Keratinocyte (primary cell): ENCODE measurements around the gene ZNF134. TPM values are rescaled to one million over a fixed set of nuclear protein-coding genes. Genes with fewer than 3 reads are reported as not detected.
A peak's percentile ranks its signal among the peaks of the same experiment; 100 is the strongest.

ENCODE experiments used
- DNase-seq: peaks from one replicate; pipeline ENCODE4 v3.0.0-alpha.2; 2011; ENCODE audit warnings: low read depth, missing footprints, low spot score
- FAIRE-seq: peaks from 2 replicates; lab custom pipeline; 2011; peaks lifted over from hg19 to GRCh38; lab: Jason Lieb, UNC
- H2AFZ ChIP-seq: 2 replicates; pipeline ENCODE4 v1.6.0; 2012; ENCODE audit warnings: low read length, control low read depth, inconsistent platforms; ENCODE audit not compliant: control insufficient read depth
- H3K27ac ChIP-seq: 2 replicates; pipeline ENCODE4 v1.5.1; 2011; ENCODE audit warnings: low read length; ENCODE audit not compliant: control insufficient read depth, insufficient read depth
- H3K27me3 ChIP-seq: 3 replicates; pipeline ENCODE4 v1.6.0; 2011; ENCODE audit warnings: low read length; ENCODE audit not compliant: control insufficient read depth, insufficient read depth; ENCODE audit errors: extremely low read depth
- H3K36me3 ChIP-seq, 2 experiments: 2 replicates in 1 of 2; 3 replicates in 1 of 2; pipeline ENCODE4 v1.5.1; 2011; ENCODE audit warnings: low read length in 2 of 2, mild to moderate bottlenecking in 1 of 2; ENCODE audit not compliant: control insufficient read depth in 2 of 2, insufficient read depth in 2 of 2; ENCODE audit errors: extremely low read depth in 1 of 2
- H3K4me1 ChIP-seq: 3 replicates; pipeline ENCODE4 v1.5.1; 2011; ENCODE audit warnings: low read length; ENCODE audit not compliant: control insufficient read depth, insufficient read depth; ENCODE audit errors: extremely low read depth
- H3K4me2 ChIP-seq: 3 replicates; pipeline ENCODE4 v1.6.0; 2011; ENCODE audit warnings: low read depth, low read length; ENCODE audit not compliant: control insufficient read depth, insufficient read depth; ENCODE audit errors: extremely low read depth
- H3K4me3 ChIP-seq, 3 experiments: fragments of 200-600 bp in 1 of 3; sonication (generic) in 1 of 3; 2 replicates in 2 of 3; 3 replicates in 1 of 3; pipeline ENCODE4 v1.5.1; 2011 to 2016; ENCODE audit warnings: low read length in 3 of 3, mild to moderate bottlenecking in 3 of 3, control low read depth in 2 of 3, inconsistent platforms in 1 of 3, low read depth in 1 of 3, mixed read lengths in 1 of 3, mixed run types in 1 of 3, moderate library complexity in 1 of 3; ENCODE audit not compliant: control insufficient read depth in 2 of 3, insufficient read depth in 2 of 3; ENCODE audit errors: extremely low read depth in 1 of 3
- H3K79me2 ChIP-seq: 2 replicates; pipeline ENCODE4 v1.6.0; 2012; ENCODE audit warnings: low read length; ENCODE audit not compliant: control insufficient read depth, insufficient read depth
- H3K9ac ChIP-seq: 3 replicates; pipeline ENCODE4 v1.6.0; 2011; ENCODE audit warnings: low read length; ENCODE audit not compliant: control insufficient read depth, insufficient read depth; ENCODE audit errors: extremely low read depth
- H3K9me1 ChIP-seq: 3 replicates; pipeline ENCODE4 v1.6.0; 2011; ENCODE audit warnings: low read length; ENCODE audit not compliant: control insufficient read depth, insufficient read depth; ENCODE audit errors: extremely low read depth
- H3K9me3 ChIP-seq: 2 replicates; pipeline ENCODE4 v1.5.1; 2012; ENCODE audit warnings: low read depth, low read length; ENCODE audit not compliant: control insufficient read depth
- H4K20me1 ChIP-seq: 3 replicates; pipeline ENCODE4 v1.6.0; 2011; ENCODE audit warnings: low read length; ENCODE audit not compliant: control insufficient read depth, insufficient read depth; ENCODE audit errors: extremely low read depth
- CTCF ChIP-seq, 3 experiments: IDR thresholded peaks in 1 of 3; conservative IDR thresholded peaks in 1 of 3; optimal IDR thresholded peaks in 1 of 3; 2 replicates in 2 of 3; 3 replicates in 1 of 3; pipeline versions ENCODE3 to v1.5.1; 2011; ENCODE audit warnings: low read length in 3 of 3, mild to moderate bottlenecking in 3 of 3, moderate library complexity in 2 of 3, control low read depth in 1 of 3, inconsistent platforms in 1 of 3; ENCODE audit not compliant: insufficient read depth in 2 of 3; ENCODE audit errors: extremely low read depth in 1 of 3
- EZH2 ChIP-seq: IDR thresholded peaks from one replicate; pipeline ENCODE4 v1.6.1; 2012; ENCODE audit warnings: inconsistent platforms, mild to moderate bottlenecking, low read length, moderate library complexity
- dilution Hi-C: fragments of 300-500 bp; cut with MboI; formaldehyde crosslinking; loops from one replicate; pipeline ENCODE4 v1.7.0; 2020; ENCODE audit warnings: low sequenced_read_pairs; ENCODE audit not compliant: extremely low pct_ligation_motif_present
- polyA plus RNA-seq, 5 experiments: library from polyadenylated mRNA; depleted of rRNA in 3 of 5; stranded (reverse) in 3 of 5; stranded (forward) in 1 of 5; unstranded in 1 of 5; fragments of >200 nt; gene quantifications; 1 replicate in 1 of 5; 2 replicates in 3 of 5; 3 replicates in 1 of 5; pipeline versions ENCODE4 v1.2.1 to v1.2.3, GENCODE V29; 2011 to 2012; ENCODE audit warnings: missing spikeins in 2 of 5, low read depth in 1 of 5, low replicate concordance in 1 of 5

ZNF134 gene
- polyA plus RNA-seq, 1 donor (not counting 4 experiments of a cell fraction or from before 2014, with no cell fraction given), result 10.7 TPM

GRCh38 chr19:57576661-57577060, 37.4 kb upstream of the ZNF134 start:
- Histone ChIP-seq H3K4me2 (no peak overlapping the region), H3K9me3 (peaks cover 47% of the 10 kb centered on the region), H3K9ac (no peak overlapping the region), H3K27ac (no peak overlapping the region), H3K4me3 (no peak overlapping the region), H4K20me1 (no peaks in the 10 kb centered on the region), H3K27me3 (no peaks in the 10 kb centered on the region), H3K4me1 (peaks cover 11% of the 10 kb centered on the region), H2AFZ (no peak overlapping the region), H3K79me2 (peaks cover 19% of the 10 kb centered on the region), H3K36me3 (peaks cover 26 to 39% of the 10 kb centered on the region in 2 experiments), H3K9me1 (no peaks in the 10 kb centered on the region)
- TF ChIP-seq CTCF (optimal IDR thresholded peaks at IDR 0.05 in 1 of 3, IDR thresholded peaks at IDR 0.05 in 1 of 3, conservative IDR thresholded peaks at IDR 0.05 in 1 of 3; ENCODE audit: extremely low read depth in 1 of 3, insufficient read depth in 2 of 3, low read length in 3 of 3) (no peak), EZH2 (no peak)
- FAIRE-seq (no peak), DNase-seq (no peak)
- dilution Hi-C loops, result no loop called here

GRCh38 chr19:57578487-57579205, 35.4 kb upstream of the ZNF134 start, which contains the start of gene ZNF416:
TSS of gene ZNF416 (minus strand) at chr19:57578911. CDS start at chr19:57578704, 207 bp downstream.
- Histone ChIP-seq H3K9me1 (no peaks in the 10 kb centered on the region), H3K4me1 (peaks cover 12% of the 10 kb centered on the region), H2AFZ (peak within 1 kb of the TSS; percentile 89), H3K4me2 (peak within 1 kb of the TSS; percentile 92), H3K27ac (peak within 1 kb of the TSS; percentile 66), H4K20me1 (no peaks in the 10 kb centered on the region), H3K79me2 (peaks cover 19% of the 10 kb centered on the region), H3K27me3 (no peaks in the 10 kb centered on the region), H3K9ac (peak within 1 kb of the TSS; percentile 86), H3K36me3 (peaks cover 15 to 25% of the 10 kb centered on the region in 2 experiments), H3K4me3 (peak within 1 kb of the TSS; percentile 59 to 96 (median 84)), H3K9me3 (peaks cover 40% of the 10 kb centered on the region)
- peak; percentile 88 for DNase-seq
- FAIRE-seq, result peak; percentile 97
- dilution Hi-C loops, result no loop called here
- TF ChIP-seq EZH2 (no peak), CTCF (optimal IDR thresholded peaks at IDR 0.05 in 1 of 3, IDR thresholded peaks at IDR 0.05 in 1 of 3, conservative IDR thresholded peaks at IDR 0.05 in 1 of 3; ENCODE audit: extremely low read depth in 1 of 3, insufficient read depth in 2 of 3, low read length in 3 of 3) (peak in 1 of 3 experiments; percentile 47)
